Duodenal mucosa (tissue), 2 donors: Measurements from ENCODE around the gene FHOD3.

Experiments
- H3K27ac ChIP-seq: one replicate; pipeline ENCODE4 v1.7.0; 2013; ENCODE audit warnings: low read depth, low read length
- H3K27me3 ChIP-seq, 2 donors: one replicate each; pipeline ENCODE4 v1.7.0; 2013; ENCODE audit warnings: low read length in 2 of 2, control low read depth in 1 of 2; ENCODE audit not compliant: insufficient read depth in 2 of 2, control insufficient read depth in 1 of 2
- H3K36me3 ChIP-seq, 2 donors: one replicate each; pipeline ENCODE4 v1.7.0; 2013; ENCODE audit warnings: low read length in 2 of 2, control low read depth in 1 of 2; ENCODE audit not compliant: insufficient read depth in 2 of 2, control insufficient read depth in 1 of 2
- H3K4me1 ChIP-seq, 2 donors: one replicate each; pipeline ENCODE4 v1.7.0; 2013; ENCODE audit warnings: low read length in 2 of 2, control low read depth in 1 of 2; ENCODE audit not compliant: insufficient read depth in 2 of 2, control insufficient read depth in 1 of 2
- H3K4me3 ChIP-seq, 2 donors: one replicate each; pipeline ENCODE4 v1.7.0; 2013; ENCODE audit warnings: low read length in 2 of 2, low read depth in 1 of 2
- H3K9ac ChIP-seq, 2 donors: one replicate each; pipeline ENCODE4 v1.7.0; 2013; ENCODE audit warnings: low read length in 2 of 2, low read depth in 1 of 2
- H3K9me3 ChIP-seq, 2 donors: one replicate each; pipeline ENCODE4 v1.7.0; 2013; ENCODE audit warnings: low read length in 2 of 2, control low read depth in 1 of 2; ENCODE audit not compliant: control insufficient read depth in 1 of 2

FHOD3 gene

DNA sequence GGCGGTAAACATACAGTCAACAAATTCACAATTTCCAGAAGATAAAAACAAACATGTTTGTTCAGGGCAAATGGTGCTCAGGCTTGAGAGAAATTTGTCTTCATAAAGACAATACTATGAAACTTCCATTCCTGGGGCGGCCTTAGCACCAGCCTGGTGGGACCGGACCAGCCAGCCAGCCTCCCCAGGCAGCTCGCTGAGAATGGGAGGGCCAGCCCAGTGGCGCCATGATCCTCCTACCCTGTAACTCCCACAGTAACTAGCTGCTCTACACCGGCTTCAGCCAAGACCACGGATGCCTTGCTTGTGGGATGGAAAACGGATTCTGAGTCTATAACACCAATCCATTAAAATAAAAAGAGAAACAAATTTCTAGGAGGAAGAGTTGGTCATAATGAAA, 24.2 kb upstream of the FHOD3 start:
- no peak overlapping the region for H3K9ac ChIP-seq
- no peaks in the 10 kb centered on the region for H3K9me3 ChIP-seq
- no peaks in the 10 kb centered on the region for H3K4me1 ChIP-seq
- H3K27ac ChIP-seq = no peak overlapping the region
- H3K27me3 ChIP-seq = no peaks in the 10 kb centered on the region
- no peak overlapping the region for H3K4me3 ChIP-seq
- H3K36me3 ChIP-seq = peaks cover 0 to 8% of the 10 kb centered on the region in 2 donors

DNA sequence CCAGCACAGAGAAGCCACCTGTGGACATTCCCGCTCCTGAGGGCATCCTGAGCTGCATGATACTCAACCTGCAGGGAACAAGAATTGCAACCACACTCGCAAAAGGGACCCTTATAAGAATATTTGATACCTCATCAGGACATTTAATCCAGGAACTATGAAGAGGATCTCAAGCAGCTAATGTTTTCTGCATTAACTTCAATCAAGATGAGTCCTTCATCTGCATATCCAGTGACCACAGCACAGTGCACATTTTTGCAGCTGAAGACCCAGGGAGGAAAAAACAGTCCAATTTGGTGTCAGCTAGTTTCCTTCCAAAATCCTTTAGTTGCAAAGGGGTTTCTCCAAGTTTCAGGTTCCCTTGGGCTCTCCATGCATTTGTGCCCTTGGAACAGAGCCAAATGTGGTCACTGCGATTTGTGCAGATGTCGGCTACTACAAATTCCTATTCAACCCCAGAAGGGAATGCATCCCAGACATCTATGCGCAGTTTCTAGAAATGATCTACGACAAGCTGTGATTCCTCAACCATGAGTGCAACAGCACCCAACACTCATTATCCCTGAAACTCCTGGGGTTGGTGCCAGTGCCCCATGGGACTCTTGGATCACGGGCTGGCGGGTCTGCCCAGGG, 23.3 kb upstream of the FHOD3 start:
- Histone ChIP-seq H3K9me3 (no peaks in the 10 kb centered on the region), H3K4me3 (no peak overlapping the region), H3K9ac (no peak overlapping the region), H3K36me3 (peaks cover 0 to 5% of the 10 kb centered on the region in 2 donors), H3K27ac (no peak overlapping the region), H3K4me1 (no peaks in the 10 kb centered on the region), H3K27me3 (no peaks in the 10 kb centered on the region)

DNA sequence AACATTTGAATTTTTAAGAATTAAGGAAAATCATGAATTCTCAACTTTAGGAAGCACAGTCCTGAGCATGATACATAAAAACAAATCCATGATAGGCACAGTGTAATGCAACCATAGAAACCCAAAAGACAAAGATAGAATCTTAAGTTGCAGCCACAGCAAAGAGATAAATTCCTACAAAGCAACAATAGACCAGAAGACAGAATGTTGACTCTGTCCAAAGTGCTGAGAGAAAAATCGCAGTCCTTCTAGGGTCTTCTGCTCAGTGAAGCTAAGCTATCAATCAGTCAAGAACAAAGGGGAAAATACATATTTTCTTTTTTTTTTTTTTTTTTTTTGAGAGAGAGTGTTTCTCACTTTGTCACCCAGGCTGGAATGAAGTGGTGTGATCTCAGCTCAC, 22.0 kb upstream of the FHOD3 start:
- Histone ChIP-seq H3K27ac (no peak overlapping the region), H3K27me3 (no peaks in the 10 kb centered on the region), H3K9ac (no peak overlapping the region), H3K4me1 (no peaks in the 10 kb centered on the region), H3K4me3 (no peak overlapping the region), H3K36me3 (no peaks in the 10 kb centered on the region), H3K9me3 (no peaks in the 10 kb centered on the region)

DNA sequence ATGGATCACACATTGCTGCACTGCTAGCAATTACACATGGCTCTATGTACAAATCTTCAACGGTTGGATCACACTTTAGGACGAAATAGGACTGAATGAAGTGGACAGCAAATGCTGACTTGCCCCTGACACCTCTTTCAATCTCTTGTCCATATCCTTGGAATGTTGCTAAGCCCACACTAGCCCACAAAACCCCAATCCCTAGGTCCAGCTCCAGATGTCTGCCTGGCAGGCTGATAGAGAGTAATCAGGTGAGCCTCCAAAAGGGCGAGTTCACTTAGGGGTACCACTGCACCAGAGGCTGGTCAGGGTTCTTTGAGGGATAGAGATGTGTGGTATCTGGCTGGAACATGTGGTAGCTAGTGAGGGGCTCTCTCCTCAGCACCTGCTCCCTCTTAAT, 18.5 kb upstream of the FHOD3 start:
- H3K4me1 ChIP-seq = no peaks in the 10 kb centered on the region
- no peaks in the 10 kb centered on the region for H3K36me3 ChIP-seq
- H3K9me3 ChIP-seq = no peaks in the 10 kb centered on the region
- H3K27me3 ChIP-seq = no peaks in the 10 kb centered on the region
- no peak overlapping the region for H3K27ac ChIP-seq
- no peak overlapping the region for H3K4me3 ChIP-seq
- H3K9ac ChIP-seq = no peak overlapping the region

DNA sequence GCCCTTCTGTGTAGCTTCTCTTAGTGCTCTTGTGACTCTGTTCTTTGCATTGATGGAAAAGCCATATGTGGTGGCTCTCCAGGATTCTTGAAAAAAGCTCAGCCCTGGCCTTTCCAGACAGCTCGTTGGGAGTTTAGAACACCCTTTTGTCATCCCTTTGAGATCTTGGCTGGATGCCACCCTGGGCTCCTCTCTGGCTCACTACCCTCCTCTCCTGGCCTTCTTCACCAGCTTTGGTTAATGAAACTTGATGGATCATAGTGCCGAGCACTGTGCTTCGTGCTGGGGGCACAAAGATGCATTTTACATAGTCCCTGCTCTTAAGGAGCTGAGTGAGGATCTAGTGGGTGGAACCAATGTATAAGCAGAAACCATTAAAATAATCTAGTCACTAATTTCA, 15.6 kb upstream of the FHOD3 start:
- H3K9me3 ChIP-seq = no peaks in the 10 kb centered on the region
- H3K27me3 ChIP-seq = no peaks in the 10 kb centered on the region
- H3K9ac ChIP-seq = no peak overlapping the region
- H3K27ac ChIP-seq = no peak overlapping the region
- H3K4me3 ChIP-seq = no peak overlapping the region
- H3K4me1 ChIP-seq = no peaks in the 10 kb centered on the region
- H3K36me3 ChIP-seq = no peaks in the 10 kb centered on the region

DNA sequence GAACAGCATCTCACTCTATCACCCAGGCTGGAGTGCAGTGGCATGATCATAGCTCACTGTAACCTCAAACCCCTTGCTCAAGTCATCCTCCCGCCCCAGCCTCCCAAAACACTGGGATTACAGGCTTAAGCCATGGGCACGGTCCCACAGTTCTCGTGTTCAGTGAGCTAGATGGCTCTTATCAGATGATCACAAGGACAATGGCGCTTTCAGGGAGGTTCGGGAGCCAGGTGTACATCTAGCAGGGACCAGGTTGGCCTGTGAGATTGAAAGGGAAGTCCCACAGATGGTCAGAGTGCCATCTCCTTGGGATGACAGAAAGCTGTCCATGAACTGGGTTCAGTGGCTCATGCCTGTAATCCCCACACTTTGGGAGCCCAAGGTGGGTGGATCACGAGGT, 14.1 kb upstream of the FHOD3 start:
- Histone ChIP-seq H3K27ac (no peak overlapping the region), H3K9me3 (no peaks in the 10 kb centered on the region), H3K4me3 (no peak overlapping the region), H3K9ac (no peak overlapping the region), H3K27me3 (no peaks in the 10 kb centered on the region), H3K4me1 (no peaks in the 10 kb centered on the region), H3K36me3 (no peaks in the 10 kb centered on the region)

DNA sequence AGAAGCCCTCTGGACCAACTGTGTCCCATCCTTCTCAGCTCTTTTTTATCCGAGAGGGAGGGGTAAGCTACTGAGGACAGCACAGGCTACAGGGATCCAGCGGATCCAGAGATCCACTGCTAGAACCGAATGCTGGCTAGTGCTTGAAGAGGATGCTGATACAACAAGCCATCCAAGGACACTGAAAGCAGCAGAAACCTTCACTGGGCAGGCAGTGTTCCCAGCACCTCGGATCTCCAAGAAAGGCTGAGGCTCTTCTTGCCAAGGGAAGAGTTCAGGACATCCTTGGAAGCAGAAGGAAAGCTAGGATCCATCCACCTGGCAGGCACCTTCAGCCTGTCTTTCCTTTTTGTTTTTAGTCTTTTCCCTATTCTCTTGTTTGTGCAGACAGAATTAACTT, 13.2 kb upstream of the FHOD3 start:
- peaks cover 0 to 5% of the 10 kb centered on the region in 2 donors for H3K9me3 ChIP-seq
- no peaks in the 10 kb centered on the region for H3K4me1 ChIP-seq
- no peaks in the 10 kb centered on the region for H3K36me3 ChIP-seq
- no peak overlapping the region for H3K27ac ChIP-seq
- H3K9ac ChIP-seq = no peak overlapping the region
- no peaks in the 10 kb centered on the region for H3K27me3 ChIP-seq
- H3K4me3 ChIP-seq = no peak overlapping the region

DNA sequence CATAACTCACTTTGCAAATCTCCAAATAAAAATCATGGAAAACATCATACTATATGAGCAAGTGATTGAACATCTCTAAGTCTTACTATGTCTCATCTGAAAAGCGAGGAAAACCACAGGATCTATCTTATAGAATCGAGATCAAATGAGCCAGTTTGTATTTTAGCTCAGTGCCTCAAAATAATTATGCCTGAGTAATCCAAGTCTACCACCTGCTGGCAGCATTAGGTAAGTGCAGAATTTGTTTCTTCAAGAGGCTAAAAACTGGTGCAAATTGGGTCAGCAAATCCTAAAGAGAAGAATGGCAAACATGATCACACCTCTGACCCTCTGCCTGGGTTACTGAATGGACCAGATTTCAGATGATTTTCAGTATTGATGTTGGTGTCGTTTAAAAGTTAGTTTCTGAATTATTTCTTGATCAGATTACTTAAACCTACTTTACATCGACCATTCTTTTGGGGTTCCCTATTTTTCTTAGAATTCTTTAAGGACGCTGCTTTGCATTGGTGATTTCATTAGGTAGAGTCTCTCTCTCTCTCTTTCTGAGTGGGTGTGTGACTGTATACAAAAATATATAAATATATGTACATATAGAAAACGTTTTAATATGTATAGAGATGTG, 12.7 kb upstream of the FHOD3 start:
- no peak overlapping the region for H3K4me3 ChIP-seq

DNA sequence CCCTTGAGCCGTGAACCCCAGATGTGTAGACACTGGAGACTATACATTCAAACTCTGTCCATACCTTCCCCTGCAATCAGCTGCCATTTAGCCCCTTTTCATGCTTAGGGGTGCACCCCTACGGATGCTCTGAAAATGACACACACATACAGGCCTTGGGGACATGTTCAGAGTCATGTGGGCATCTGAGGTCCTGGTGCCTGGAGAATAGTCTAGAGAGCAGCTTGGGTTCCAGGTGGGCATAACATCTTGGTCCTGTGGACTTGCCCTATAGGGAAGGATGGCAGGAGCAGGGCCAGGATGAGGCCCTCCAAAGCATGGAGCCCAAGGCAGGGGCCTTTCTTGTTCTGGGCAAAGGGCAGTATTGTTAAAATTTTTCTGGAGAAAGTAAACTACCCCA, 9.9 kb upstream of the FHOD3 start:
- H3K9ac ChIP-seq = no peak overlapping the region

More for the DNA sequence above, 12.7 kb upstream of the FHOD3 start:
- no peaks in the 10 kb centered on the region for H3K4me1 ChIP-seq
- no peak overlapping the region for H3K27ac ChIP-seq
- no peaks in the 10 kb centered on the region for H3K27me3 ChIP-seq
- H3K9ac ChIP-seq = no peak overlapping the region
- no peaks in the 10 kb centered on the region for H3K36me3 ChIP-seq
- H3K9me3 ChIP-seq = peaks cover 0 to 5% of the 10 kb centered on the region in 2 donors

DNA sequence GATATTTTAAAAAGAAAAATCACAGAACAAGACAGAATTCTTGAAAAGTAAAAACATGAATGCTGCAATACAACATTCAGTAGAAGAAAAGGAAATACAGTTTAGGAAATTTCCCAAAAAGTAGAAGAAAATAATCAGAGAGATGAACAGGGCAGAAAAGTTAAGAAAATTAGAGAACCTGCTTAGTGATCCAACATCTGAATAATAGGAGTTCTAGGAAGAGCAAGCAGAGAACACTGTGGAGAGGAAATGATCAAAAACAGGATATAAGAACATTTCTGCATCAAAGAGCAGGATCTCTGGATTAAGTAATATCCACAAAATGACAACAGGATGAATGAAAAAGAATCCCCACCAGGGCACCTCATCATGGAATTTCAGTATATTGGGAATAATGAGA, 8.8 kb upstream of the FHOD3 start:
- Histone ChIP-seq H3K4me3 (no peak overlapping the region), H3K9me3 (peaks cover 0 to 5% of the 10 kb centered on the region in 2 donors), H3K27me3 (peaks cover under 1 to 2% of the 10 kb centered on the region in 2 donors), H3K27ac (no peak overlapping the region), H3K9ac (no peak overlapping the region), H3K36me3 (no peaks in the 10 kb centered on the region), H3K4me1 (no peaks in the 10 kb centered on the region)

More for the DNA sequence above, 9.9 kb upstream of the FHOD3 start:
- no peaks in the 10 kb centered on the region for H3K27me3 ChIP-seq
- H3K27ac ChIP-seq = no peak overlapping the region
- peaks cover 0 to 5% of the 10 kb centered on the region in 2 donors for H3K9me3 ChIP-seq
- no peak overlapping the region for H3K4me3 ChIP-seq
- no peaks in the 10 kb centered on the region for H3K36me3 ChIP-seq
- H3K4me1 ChIP-seq = no peaks in the 10 kb centered on the region
